Muscle of arm (tissue), 12 donors: ENCODE measurements around the gene CEP44. TPM values are rescaled to one million over a fixed set of nuclear protein-coding genes. Genes with fewer than 3 reads are reported as not detected.
"Not testable (repeated sequence)": the region's sequence is repeated elsewhere in the genome, so short reads cannot be mapped to it uniquely, and the experiment has no call there.

Source experiments
- DNase-seq: peaks from one replicate; pipeline ENCODE4 v3.0.0-alpha.2; 2013
- polyA plus RNA-seq, 12 donors: library from polyadenylated mRNA; unstranded; fragments of 120-200 nt; gene quantifications; one replicate each; pipeline ENCODE4 v1.2.1, GENCODE V29; 2013; ENCODE audit not compliant: insufficient read length in 12 of 12

The CEP44 gene
- polyA plus RNA-seq, 12 donors, result 10.1 to 25.8 (median 17.1) TPM; not detected in 1

GRCh38 chr4:174275101-174275500 is 8.6 kb upstream of the CEP44 start:
- DNase-seq, result no peak

GRCh38 chr4:174277433-174277832 is 6.3 kb upstream of the CEP44 start:
- no peak for DNase-seq

- DNase-seq, result no peak
Measured at GRCh38 chr4:174278467-174278866, 5.2 kb upstream of the CEP44 start.

- no peak for DNase-seq
Measured at GRCh38 chr4:174279433-174280155, 4.1 kb upstream of the CEP44 start.

- DNase-seq, result no peak
Measured at GRCh38 chr4:174281182-174281737, 2.5 kb upstream of the CEP44 start.

- no peak for DNase-seq
Measured at GRCh38 chr4:174281901-174282300, 1.8 kb upstream of the CEP44 start.

- DNase-seq, result peak; percentile 92
Measured at GRCh38 chr4:174282836-174283506, 740 bp upstream of the CEP44 start.

GRCh38 chr4:174284487-174284886 is 776 bp downstream of the CEP44 start:
- DNase-seq, result no peak

GRCh38 chr4:174286870-174287269 is 3.2 kb downstream of the CEP44 start:
- DNase-seq, result no peak

GRCh38 chr4:174292473-174292872 is 8.8 kb downstream of the CEP44 start:
- no peak for DNase-seq

- DNase-seq, result not testable (repeated sequence)
Measured at GRCh38 chr4:174294641-174295040, 10.9 kb downstream of the CEP44 start.

GRCh38 chr4:174295142-174295541 is 11.4 kb downstream of the CEP44 start:
- DNase-seq, result not testable (repeated sequence)

GRCh38 chr4:174303687-174304086 is 20.0 kb downstream of the CEP44 start:
- DNase-seq, result no peak

GRCh38 chr4:174304664-174305063 is 21.0 kb downstream of the CEP44 start:
- no peak for DNase-seq

GRCh38 chr4:174305961-174306360 is 22.2 kb downstream of the CEP44 start:
- no peak for DNase-seq

GRCh38 chr4:174307694-174308093 is 24.0 kb downstream of the CEP44 start:
- no peak for DNase-seq

GRCh38 chr4:174312993-174313392 is 29.3 kb downstream of the CEP44 start:
- DNase-seq, result no peak

GRCh38 chr4:174314274-174314673 is 30.6 kb downstream of the CEP44 start:
- no peak for DNase-seq

- DNase-seq, result no peak
Measured at GRCh38 chr4:174314770-174315169, 31.1 kb downstream of the CEP44 start.

- DNase-seq, result no peak
Measured at GRCh38 chr4:174316546-174316945, 32.8 kb downstream of the CEP44 start.

- DNase-seq, result no peak
Measured at GRCh38 chr4:174316954-174317353, 33.2 kb downstream of the CEP44 start.

GRCh38 chr4:174317531-174317930 is 33.8 kb downstream of the CEP44 start:
- no peak for DNase-seq
